ENCODE results near the gene ZNF862. TPM values are rescaled to one million over a fixed set of nuclear protein-coding genes. Genes with fewer than 3 reads are reported as not detected.

The ZNF862 gene
- total and polyA plus RNA-seq, 2 of the 13 experiments (the other 11 are each of a cell fraction or from before 2014, with no cell fraction given) = 0.89 to 2.0 TPM

- TF ChIP-seq ZNF644 (CRISPR knock-in tag; IDR thresholded peaks at IDR 0.05; ENCODE audit: low read depth) (peak; percentile 53; the same call in 1 of the 2 replicates), NR2F2 (IDR thresholded peaks at IDR 0.05; ENCODE audit: borderline replicate concordance, low read depth) (no peak), ARID3A (IDR thresholded peaks at IDR 0.05; ENCODE audit: low read depth, low read length) (no peak), ZMAT3 (CRISPR knock-in tag; conservative IDR thresholded peaks at IDR 0.05) (no peak), PHB2 (IDR thresholded peaks at IDR 0.05; ENCODE audit: partially characterized antibody) (no peak), FOXA1 (IDR thresholded peaks at IDR 0.05) (no peak), FOXA1 (CRISPR knock-in tag; IDR thresholded peaks at IDR 0.05) (peak; percentile 3; the same call in 1 of the 2 replicates), ZNF121 (CRISPR knock-in tag; IDR thresholded peaks at IDR 0.05) (no peak), SOX13 (IDR thresholded peaks at IDR 0.05) (no peak), SOX13 (CRISPR knock-in tag; conservative IDR thresholded peaks at IDR 0.05 in 1 of 2, IDR thresholded peaks at IDR 0.05 in 1 of 2) (peak in 1 of 2 experiments; percentile 73; a peak in 2 of 4 replicates), ZNF775 (CRISPR knock-in tag; IDR thresholded peaks at IDR 0.05; ENCODE audit: borderline replicate concordance) (no peak), FOXA3 (CRISPR knock-in tag; IDR thresholded peaks at IDR 0.05) (peak; percentile 17; the same call in 1 of the 2 replicates), ZBTB7B (CRISPR knock-in tag; IDR thresholded peaks at IDR 0.05) (no peak), RFX5 (IDR thresholded peaks at IDR 0.05; ENCODE audit: low read depth, low read length) (no peak), ZUFSP (CRISPR knock-in tag; IDR thresholded peaks at IDR 0.05; ENCODE audit: borderline replicate concordance) (no peak), ZNF333 (CRISPR knock-in tag; IDR thresholded peaks at IDR 0.05; ENCODE audit: borderline replicate concordance) (no peak), ARNT (IDR thresholded peaks at IDR 0.05) (no peak)
- TF ChIP-seq, protein P1, sequence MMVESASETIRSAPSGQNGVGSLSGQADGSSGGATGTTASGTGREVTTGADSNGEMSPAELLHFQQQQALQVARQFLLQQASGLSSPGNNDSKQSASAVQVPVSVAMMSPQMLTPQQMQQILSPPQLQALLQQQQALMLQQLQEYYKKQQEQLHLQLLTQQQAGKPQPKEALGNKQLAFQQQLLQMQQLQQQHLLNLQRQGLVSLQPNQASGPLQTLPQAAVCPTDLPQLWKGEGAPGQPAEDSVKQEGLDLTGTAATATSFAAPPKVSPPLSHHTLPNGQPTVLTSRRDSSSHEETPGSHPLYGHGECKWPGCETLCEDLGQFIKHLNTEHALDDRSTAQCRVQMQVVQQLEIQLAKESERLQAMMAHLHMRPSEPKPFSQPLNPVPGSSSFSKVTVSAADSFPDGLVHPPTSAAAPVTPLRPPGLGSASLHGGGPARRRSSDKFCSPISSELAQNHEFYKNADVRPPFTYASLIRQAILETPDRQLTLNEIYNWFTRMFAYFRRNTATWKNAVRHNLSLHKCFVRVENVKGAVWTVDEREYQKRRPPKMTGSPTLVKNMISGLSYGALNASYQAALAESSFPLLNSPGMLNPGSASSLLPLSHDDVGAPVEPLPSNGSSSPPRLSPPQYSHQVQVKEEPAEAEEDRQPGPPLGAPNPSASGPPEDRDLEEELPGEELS (CRISPR knock-in tag; IDR thresholded peaks at IDR 0.05) = no peak
- TF ChIP-seq, protein P2, sequence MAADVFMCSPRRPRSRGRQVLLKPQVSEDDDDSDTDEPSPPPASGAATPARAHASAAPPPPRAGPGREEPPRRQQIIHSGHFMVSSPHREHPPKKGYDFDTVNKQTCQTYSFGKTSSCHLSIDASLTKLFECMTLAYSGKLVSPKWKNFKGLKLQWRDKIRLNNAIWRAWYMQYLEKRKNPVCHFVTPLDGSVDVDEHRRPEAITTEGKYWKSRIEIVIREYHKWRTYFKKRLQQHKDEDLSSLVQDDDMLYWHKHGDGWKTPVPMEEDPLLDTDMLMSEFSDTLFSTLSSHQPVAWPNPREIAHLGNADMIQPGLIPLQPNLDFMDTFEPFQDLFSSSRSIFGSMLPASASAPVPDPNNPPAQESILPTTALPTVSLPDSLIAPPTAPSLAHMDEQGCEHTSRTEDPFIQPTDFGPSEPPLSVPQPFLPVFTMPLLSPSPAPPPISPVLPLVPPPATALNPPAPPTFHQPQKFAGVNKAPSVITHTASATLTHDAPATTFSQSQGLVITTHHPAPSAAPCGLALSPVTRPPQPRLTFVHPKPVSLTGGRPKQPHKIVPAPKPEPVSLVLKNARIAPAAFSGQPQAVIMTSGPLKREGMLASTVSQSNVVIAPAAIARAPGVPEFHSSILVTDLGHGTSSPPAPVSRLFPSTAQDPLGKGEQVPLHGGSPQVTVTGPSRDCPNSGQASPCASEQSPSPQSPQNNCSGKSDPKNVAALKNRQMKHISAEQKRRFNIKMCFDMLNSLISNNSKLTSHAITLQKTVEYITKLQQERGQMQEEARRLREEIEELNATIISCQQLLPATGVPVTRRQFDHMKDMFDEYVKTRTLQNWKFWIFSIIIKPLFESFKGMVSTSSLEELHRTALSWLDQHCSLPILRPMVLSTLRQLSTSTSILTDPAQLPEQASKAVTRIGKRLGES (CRISPR knock-in tag; IDR thresholded peaks at IDR 0.05; ENCODE audit: borderline replicate concordance) = no peak
- TF ChIP-seq, protein P3, sequence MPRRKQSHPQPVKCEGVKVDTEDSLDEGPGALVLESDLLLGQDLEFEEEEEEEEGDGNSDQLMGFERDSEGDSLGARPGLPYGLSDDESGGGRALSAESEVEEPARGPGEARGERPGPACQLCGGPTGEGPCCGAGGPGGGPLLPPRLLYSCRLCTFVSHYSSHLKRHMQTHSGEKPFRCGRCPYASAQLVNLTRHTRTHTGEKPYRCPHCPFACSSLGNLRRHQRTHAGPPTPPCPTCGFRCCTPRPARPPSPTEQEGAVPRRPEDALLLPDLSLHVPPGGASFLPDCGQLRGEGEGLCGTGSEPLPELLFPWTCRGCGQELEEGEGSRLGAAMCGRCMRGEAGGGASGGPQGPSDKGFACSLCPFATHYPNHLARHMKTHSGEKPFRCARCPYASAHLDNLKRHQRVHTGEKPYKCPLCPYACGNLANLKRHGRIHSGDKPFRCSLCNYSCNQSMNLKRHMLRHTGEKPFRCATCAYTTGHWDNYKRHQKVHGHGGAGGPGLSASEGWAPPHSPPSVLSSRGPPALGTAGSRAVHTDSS (CRISPR knock-in tag; conservative IDR thresholded peaks at IDR 0.05) = no peak
These were observed 36.5 kb downstream of the ZNF862 start (continued) for GRCh38 chr7:149874644-149875028.
